Pancreas (tissue), 10 donors: ENCODE results near the gene RAC2. TPM values are rescaled to one million over a fixed set of nuclear protein-coding genes. Genes with fewer than 3 reads are reported as not detected.
A peak's percentile ranks its signal among the peaks of the same experiment; 100 is the strongest.

ENCODE experiments used
- ATAC-seq, 4 donors: fragments of 200-7000 bp; cut with Tn5 transposase; one replicate each; pipeline versions ENCODE4 v1.8.0 to v1.9.1; 2020; ENCODE audit warnings: mild to moderate bottlenecking in 4 of 4, moderate library complexity in 4 of 4
- DNase-seq, 6 donors: peaks; one replicate each; pipeline ENCODE4 v3.0.0-alpha.2; 2020
- FAIRE-seq: peaks from 2 replicates; lab custom pipeline; 2012; peaks lifted over from hg19 to GRCh38; lab: Jason Lieb, UNC
- H3K27ac ChIP-seq, 4 donors: fragments of 200-600 bp; sonication (generic); 1 replicate in 3 of 4; 2 replicates in 1 of 4; pipeline versions ENCODE4 v1.5.0 to v1.8.0; 2020
- H3K27me3 ChIP-seq, 4 donors: fragments of 200-600 bp; one replicate each; pipeline ENCODE4 v1.8.0; 2021
- H3K36me3 ChIP-seq, 3 donors: fragments of 200-600 bp; sonication (generic) in 1 of 3; one replicate each; pipeline versions ENCODE4 v1.5.0 to v1.8.0; 2020 to 2021
- H3K4me1 ChIP-seq, 3 donors: fragments of 200-600 bp; one replicate each; pipeline ENCODE4 v1.8.0; 2021
- H3K4me3 ChIP-seq, 4 donors: fragments of 200-600 bp; sonication (generic) in 2 of 4; one replicate each; pipeline versions ENCODE4 v1.5.0 to v1.8.0; 2020 to 2021
- H3K9me3 ChIP-seq, 4 donors: fragments of 200-600 bp; one replicate each; pipeline ENCODE4 v1.8.0; 2021
- WGBS, 2 donors: extraction: QIAGEN DNeasy Blood & Tissue Kit; methylation state at CpG; one replicate each; pipeline ENCODE4 v1.1.7; 2013; 5-methylcytosine and 5-hydroxymethylcytosine counted together
- intact Hi-C, 3 donors: fragments of 100-400 bp; cut with DNase I; formaldehyde crosslinking; loops; one replicate each; pipeline versions ENCODE4 v1.11.1 to v1.14.2; 2022
- polyA plus RNA-seq, 2 donors: library from polyadenylated mRNA; stranded (reverse); fragments of 200-250 nt; gene quantifications; one replicate each; pipeline ENCODE4 v1.2.3, GENCODE V29; 2013
- total RNA-seq, 6 donors: library from RNA; stranded (reverse); fragmentation: NEBNext Ultra II Directional in 4 of 6; extraction: Animal tissue kit (Norgen Biotek cat#: 25700) in 4 of 6; gene quantifications; one replicate each; pipeline versions ENCODE4 v1.2.1 to v1.2.4, GENCODE V29; 2021 to 2023
- TF ChIP-seq, protein P1 (sequence below), 4 donors: fragments of 200-600 bp; sonication (generic) in 3 of 4; IDR thresholded peaks; one replicate each; pipeline versions ENCODE4 v1.5.0 to v1.8.0; 2021; ENCODE audit warnings: antibody characterized with exemption in 4 of 4
- donor health status: healthy with polysubstance abuse.
- donor health status: DM: no; HTN: no; CAD: no; lungs with moderate emphysema.
- donor health status: DM: no; HTN: no; CAD: no.
- donor health status: control.
- donor health status: control.
- donor health status: Bipolar disorder and iron deficiency.
- donor health status: DM: yes; HTN: yes; CAD: no.
- donor health status: DM: no; HTN: no; CAD: no.
- donor health status: DM: no; HTN: no; CAD: no.
- donor health status: DM: yes; HTN: yes; CAD: no.

The RAC2 gene
- total and polyA plus RNA-seq, 8 donors, result 0.91 to 12.8 (median 3.0) TPM

DNA sequence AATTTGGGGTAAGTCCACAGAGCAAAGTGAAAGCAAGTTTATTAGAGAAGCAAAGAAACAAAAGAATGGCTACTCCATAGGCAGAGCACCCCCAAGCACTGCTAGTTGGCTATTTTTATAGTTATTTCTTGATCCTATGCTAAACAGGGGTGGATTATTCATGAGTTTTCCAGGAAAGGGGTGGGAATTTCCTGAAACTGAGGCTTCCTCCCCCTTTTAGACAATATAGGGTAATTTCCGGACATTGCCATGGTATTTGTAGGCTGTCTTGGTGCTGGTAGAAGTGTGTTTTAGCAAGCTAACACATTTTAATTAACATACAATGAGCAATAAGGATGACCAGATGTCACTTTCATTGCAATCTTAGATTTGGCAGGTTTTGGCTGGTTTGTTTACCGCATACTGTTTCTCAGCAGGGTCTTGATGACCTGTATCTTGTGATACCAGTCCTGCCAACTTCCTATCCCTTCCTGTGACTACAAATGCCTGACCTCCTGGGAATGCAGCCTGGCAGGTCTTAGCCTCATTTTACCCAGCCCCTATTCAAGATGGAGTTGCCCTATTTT is 55.1 kb downstream of the RAC2 start:
- Histone ChIP-seq H3K4me1 (peaks cover 0 to 6% (median 0%) of the 10 kb centered on the region in 3 donors), H3K36me3 (no peaks in the 10 kb centered on the region), H3K27ac (peak overlapping the region in 1 of 4 donors; percentile 82), H3K4me3 (no peak overlapping the region), H3K27me3 (no peaks in the 10 kb centered on the region), H3K9me3 (no peaks in the 10 kb centered on the region)
- DNase-seq, result no peak
- ATAC-seq, result peak in 1 of 4 donors; percentile 5
- 73 to 76% methylated on average over 2 of the region's 2 CpGs for WGBS, 2 donors
- TF ChIP-seq, protein P1, sequence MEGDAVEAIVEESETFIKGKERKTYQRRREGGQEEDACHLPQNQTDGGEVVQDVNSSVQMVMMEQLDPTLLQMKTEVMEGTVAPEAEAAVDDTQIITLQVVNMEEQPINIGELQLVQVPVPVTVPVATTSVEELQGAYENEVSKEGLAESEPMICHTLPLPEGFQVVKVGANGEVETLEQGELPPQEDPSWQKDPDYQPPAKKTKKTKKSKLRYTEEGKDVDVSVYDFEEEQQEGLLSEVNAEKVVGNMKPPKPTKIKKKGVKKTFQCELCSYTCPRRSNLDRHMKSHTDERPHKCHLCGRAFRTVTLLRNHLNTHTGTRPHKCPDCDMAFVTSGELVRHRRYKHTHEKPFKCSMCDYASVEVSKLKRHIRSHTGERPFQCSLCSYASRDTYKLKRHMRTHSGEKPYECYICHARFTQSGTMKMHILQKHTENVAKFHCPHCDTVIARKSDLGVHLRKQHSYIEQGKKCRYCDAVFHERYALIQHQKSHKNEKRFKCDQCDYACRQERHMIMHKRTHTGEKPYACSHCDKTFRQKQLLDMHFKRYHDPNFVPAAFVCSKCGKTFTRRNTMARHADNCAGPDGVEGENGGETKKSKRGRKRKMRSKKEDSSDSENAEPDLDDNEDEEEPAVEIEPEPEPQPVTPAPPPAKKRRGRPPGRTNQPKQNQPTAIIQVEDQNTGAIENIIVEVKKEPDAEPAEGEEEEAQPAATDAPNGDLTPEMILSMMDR (IDR thresholded peaks at IDR 0.05), result no peak
- intact Hi-C loops, result no loop called here
- no peak for FAIRE-seq

DNA sequence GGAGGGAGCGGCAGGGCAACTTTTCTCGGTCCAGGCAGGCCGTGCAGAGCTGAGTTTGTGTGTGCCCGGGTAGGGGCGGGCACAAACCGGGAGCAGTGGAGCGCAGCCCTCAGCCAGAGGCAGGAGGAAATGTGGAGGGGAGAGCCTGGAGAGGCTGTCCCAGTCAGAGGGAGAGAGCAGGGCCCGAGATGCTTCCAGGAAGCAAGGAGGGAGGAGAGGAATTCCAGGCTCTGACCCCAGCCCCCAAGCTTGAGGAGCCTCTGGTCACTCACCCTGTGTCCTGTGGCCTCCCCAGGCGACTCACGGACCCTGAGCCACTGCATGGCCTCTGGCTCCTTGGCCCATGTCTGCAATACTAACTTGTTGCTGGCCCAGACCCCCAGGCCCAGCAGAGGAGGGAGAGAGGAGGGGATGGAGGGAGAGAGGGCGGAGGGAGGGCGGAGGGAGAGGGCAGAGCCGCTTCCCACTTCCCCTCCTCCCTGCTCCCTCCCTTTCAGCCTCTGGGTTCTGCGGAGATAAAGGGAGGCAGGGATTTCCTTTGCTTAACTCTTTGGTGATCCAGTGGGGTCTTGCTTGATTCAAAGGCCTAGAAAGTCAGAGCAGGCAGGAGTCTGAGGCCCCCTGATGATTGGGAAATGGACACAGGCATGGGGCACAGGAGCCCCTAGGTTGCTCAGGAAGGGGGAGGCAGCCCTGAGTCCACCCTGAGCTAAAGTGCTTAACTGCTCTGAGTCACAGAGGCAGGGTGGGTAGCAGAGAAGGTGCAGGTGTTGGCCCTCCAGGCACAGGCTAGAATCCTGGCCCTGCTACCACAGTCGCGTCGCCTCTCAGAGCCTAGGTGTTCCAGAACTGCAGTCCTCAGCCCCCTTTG is 55.9 kb downstream of the RAC2 start, which contains the start of gene C1QTNF6:
Gene C1QTNF6, minus strand, starts transcription at position 357 of the 871 bp plus-strand sequence. Its CDS starts 34 bp downstream, at position 323.
- Histone ChIP-seq H3K36me3 (no peaks in the 10 kb centered on the region), H3K4me1 (peaks cover 0 to 6% (median 0%) of the 10 kb centered on the region in 3 donors), H3K4me3 (peak within 1 kb of the TSS in 1 of 4 donors; percentile 29), H3K9me3 (no peaks in the 10 kb centered on the region), H3K27me3 (no peaks in the 10 kb centered on the region), H3K27ac (peak within 1 kb of the TSS in 3 of 4 donors; percentile 40 to 82 (median 64))
- WGBS, 2 donors, result 33 to 36% methylated on average over 17 of the region's 17 CpGs
- intact Hi-C loops, result no loop called here
- peak; percentile 40 to 78 (median 70) for ATAC-seq
- no peak for FAIRE-seq
- DNase-seq, result peak in 2 of 6 donors; percentile 51 to 59
- TF ChIP-seq, protein P1 (IDR thresholded peaks at IDR 0.05), result no peak

DNA sequence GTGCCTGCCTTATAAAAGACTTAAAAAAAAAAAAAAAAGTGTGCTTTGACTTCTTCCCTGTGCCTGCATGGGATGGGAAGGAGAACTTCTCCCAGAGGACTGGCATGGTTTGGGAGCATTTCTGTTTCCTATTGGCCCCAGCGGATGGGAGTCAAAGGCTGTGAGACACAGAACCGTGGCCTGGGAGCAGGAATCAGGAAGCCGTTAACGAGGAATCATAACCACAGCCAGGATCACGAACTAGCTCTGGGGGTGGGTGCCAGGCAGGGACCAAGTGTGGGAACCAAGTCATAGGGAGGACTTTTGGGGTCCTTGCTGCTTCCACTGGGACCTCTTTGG is 56.5 kb downstream of the RAC2 start:
- no peaks in the 10 kb centered on the region for H3K27me3 ChIP-seq
- intact Hi-C loops, result no loop called here

DNA sequence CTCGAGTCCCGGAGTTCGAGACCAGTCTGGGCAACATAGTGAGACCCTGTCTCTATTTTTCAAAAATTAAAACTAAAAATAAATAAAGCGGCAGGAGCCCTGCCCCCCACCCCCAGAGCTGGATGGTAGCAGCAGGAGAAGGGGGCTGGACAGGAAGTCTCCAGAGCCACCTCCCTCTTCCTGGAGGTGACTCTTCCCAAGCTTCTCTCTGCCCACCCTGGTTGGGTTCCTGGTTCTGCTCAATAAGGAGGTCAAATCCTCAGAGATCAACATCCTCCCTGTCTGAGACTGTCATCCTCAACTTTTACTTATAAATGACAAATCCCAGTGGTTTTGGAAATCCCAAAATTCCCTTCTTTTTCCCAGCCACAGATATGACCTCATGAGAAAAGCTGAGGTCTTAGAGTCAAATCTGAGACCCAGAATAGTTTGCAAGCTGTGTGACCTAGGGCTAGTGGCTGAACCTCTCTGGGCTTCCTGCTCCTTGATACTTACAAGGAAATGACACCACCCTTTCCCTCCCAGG is 57.0 kb downstream of the RAC2 start:
- ATAC-seq, result no peak
- WGBS, 2 donors, result 71% methylated on average over 4 of the region's 4 CpGs

More for the DNA sequence above, 56.5 kb downstream of the RAC2 start:
- ATAC-seq (peak in 3 of 4 donors; percentile 48 to 58 (median 55)), FAIRE-seq (no peak), DNase-seq (no peak)
- peak overlapping the region in 3 of 4 donors; percentile 40 to 82 (median 64) for H3K27ac ChIP-seq
- H3K4me3 ChIP-seq, result peak overlapping the region in 1 of 4 donors; percentile 29
- no peaks in the 10 kb centered on the region for H3K36me3 ChIP-seq
- 14 to 17% methylated on average over 5 of the region's 5 CpGs for WGBS, 2 donors
- peaks cover 0 to 6% (median 0%) of the 10 kb centered on the region in 3 donors for H3K4me1 ChIP-seq
- TF ChIP-seq, protein P1 (IDR thresholded peaks at IDR 0.05), result no peak
- H3K9me3 ChIP-seq, result no peaks in the 10 kb centered on the region

More for the DNA sequence above, 57.0 kb downstream of the RAC2 start:
- Histone ChIP-seq H3K4me1 (peaks cover 0 to 6% (median 0%) of the 10 kb centered on the region in 3 donors), H3K36me3 (no peaks in the 10 kb centered on the region), H3K27me3 (no peaks in the 10 kb centered on the region), H3K9me3 (no peaks in the 10 kb centered on the region), H3K4me3 (peak overlapping the region in 1 of 4 donors; percentile 29), H3K27ac (peak overlapping the region in 1 of 4 donors; percentile 82)
- TF ChIP-seq, protein P1 (IDR thresholded peaks at IDR 0.05), result no peak
- intact Hi-C loops, result no loop called here
- no peak for FAIRE-seq
- no peak for DNase-seq
